Psoas muscle (tissue), 8 donors: Measurements from ENCODE around the gene UHRF2. TPM values are rescaled to one million over a fixed set of nuclear protein-coding genes. Genes with fewer than 3 reads are reported as not detected.
"Not testable (repeated sequence)": the region's sequence is repeated elsewhere in the genome, so short reads cannot be mapped to it uniquely, and the experiment has no call there.

Experiments used
- ATAC-seq, 4 donors: fragments of 200-7000 bp; cut with Tn5 transposase; one replicate each; pipeline ENCODE4 v1.9.1; 2020; ENCODE audit warnings: moderate library complexity in 3 of 4, mild to moderate bottlenecking in 2 of 4
- DNase-seq, 2 donors: peaks; one replicate each; pipeline ENCODE4 v3.0.0-alpha.2; 2020
- H3K27ac ChIP-seq: fragments of 200-600 bp; one replicate; pipeline ENCODE4 v1.8.0; 2022
- H3K27me3 ChIP-seq, 3 donors: fragments of 200-600 bp in 1 of 3; one replicate each; pipeline versions ENCODE4 v1.6.1 to v1.8.0; 2013 to 2022; ENCODE audit warnings: low read length in 2 of 3, mild to moderate bottlenecking in 2 of 3, moderate library complexity in 1 of 3; ENCODE audit not compliant: insufficient read depth in 3 of 3
- H3K36me3 ChIP-seq, 2 donors: fragments of 200-600 bp in 1 of 2; one replicate each; pipeline versions ENCODE4 v1.6.1 to v1.8.0; 2013 to 2022; ENCODE audit warnings: low read depth in 1 of 2, mild to moderate bottlenecking in 1 of 2, moderate library complexity in 1 of 2; ENCODE audit not compliant: insufficient read depth in 1 of 2
- H3K4me1 ChIP-seq: fragments of 200-600 bp; one replicate; pipeline ENCODE4 v1.8.0; 2022
- H3K4me3 ChIP-seq: fragments of 200-600 bp; one replicate; pipeline ENCODE4 v1.8.0; 2022; ENCODE audit warnings: mild to moderate bottlenecking
- H3K9me3 ChIP-seq: fragments of 200-600 bp; one replicate; pipeline ENCODE4 v1.8.0; 2022
- CTCF ChIP-seq: fragments of 200-600 bp; IDR thresholded peaks from one replicate; pipeline ENCODE4 v1.8.0; 2022; ENCODE audit warnings: antibody characterized with exemption
- WGBS, 3 donors: extraction: QIAGEN DNeasy Blood & Tissue Kit; methylation state at CpG; one replicate each; pipeline versions ENCODE4 v1.1.6 to v1.1.7; 2013; 5-methylcytosine and 5-hydroxymethylcytosine counted together
- intact Hi-C, 2 donors: fragments of 100-400 bp; cut with DNase I; formaldehyde crosslinking; loops; one replicate each; pipeline versions ENCODE4 v1.11.0 to v1.14.2; 2022
- polyA plus RNA-seq, 3 donors: library from polyadenylated mRNA; stranded (reverse); fragments of 200-250 nt; gene quantifications; one replicate each; pipeline ENCODE4 v1.2.3, GENCODE V29; 2013
- total RNA-seq, 4 donors: library from RNA; stranded (reverse); fragmentation: NEBNext Ultra II Directional in 2 of 4; extraction: Animal tissue kit (Norgen Biotek cat#: 25700) in 2 of 4; gene quantifications; one replicate each; pipeline versions ENCODE4 v1.2.1 to v1.2.4, GENCODE V29; 2021 to 2023
- donor health status: healthy with polysubstance abuse.
- donor health status: DM: no; HTN: no; CAD: no; lungs with moderate emphysema.
- donor health status: Bipolar disorder and iron deficiency.
- donor health status: healthy.
- donor health status: DM: yes; HTN: yes; CAD: no.
- donor health status: DM: no; HTN: no; CAD: no.
- donor health status: DM: no; HTN: no; CAD: no.
- donor health status: DM: yes; HTN: yes; CAD: no.

Gene UHRF2
- total and polyA plus RNA-seq, 7 donors: 11.2 to 18.2 (median 13.0) TPM

GRCh38 chr9:6538666-6539071, 125.7 kb downstream of the UHRF2 start:
- no peaks in the 10 kb centered on the region for H3K9me3 ChIP-seq
- no peak for TF ChIP-seq CTCF
- H3K4me1 ChIP-seq: no peaks in the 10 kb centered on the region
- ATAC-seq (no peak), DNase-seq (no peak)
- intact Hi-C loops: no loop called here
- no peaks in the 10 kb centered on the region for H3K36me3 ChIP-seq
- no peak overlapping the region for H3K4me3 ChIP-seq
- H3K27me3 ChIP-seq: no peaks in the 10 kb centered on the region
- 47 to 49% (median 47%) methylated on average over 3 of the region's 3 CpGs for WGBS, 3 donors
- H3K27ac ChIP-seq: no peak overlapping the region

- H3K27ac ChIP-seq, H3K27me3 ChIP-seq, DNase-seq, ATAC-seq, H3K4me3 ChIP-seq, H3K36me3 ChIP-seq, H3K4me1 ChIP-seq, intact Hi-C loops, H3K9me3 ChIP-seq: not testable (repeated sequence)
- WGBS, 3 donors: 85 to 87% (median 87%) methylated on average over 5 of the region's 5 CpGs
Observed at GRCh38 chr9:6542617-6543016, 129.6 kb downstream of the UHRF2 start.

GRCh38 chr9:6543204-6543603, 130.2 kb downstream of the UHRF2 start:
- DNase-seq (no peak), ATAC-seq (no peak)
- Histone ChIP-seq H3K4me1 (no peaks in the 10 kb centered on the region), H3K27me3 (no peaks in the 10 kb centered on the region), H3K9me3 (no peaks in the 10 kb centered on the region), H3K27ac (no peak overlapping the region), H3K4me3 (no peak overlapping the region), H3K36me3 (no peaks in the 10 kb centered on the region)
- TF ChIP-seq CTCF: no peak
- intact Hi-C loops: no loop called here
- WGBS, 3 donors: 46 to 52% (median 48%) methylated on average over 6 of the region's 6 CpGs

GRCh38 chr9:6545017-6545691, 132.2 kb downstream of the UHRF2 start:
- WGBS, 3 donors: 91 to 94% (median 92%) methylated on average over 8 of the region's 8 CpGs
- Histone ChIP-seq H3K4me1 (no peaks in the 10 kb centered on the region), H3K27ac (no peak overlapping the region), H3K27me3 (no peaks in the 10 kb centered on the region), H3K9me3 (no peaks in the 10 kb centered on the region), H3K36me3 (no peaks in the 10 kb centered on the region), H3K4me3 (no peak overlapping the region)
- ATAC-seq (no peak), DNase-seq (no peak)
- intact Hi-C loops: no loop called here
- TF ChIP-seq CTCF: no peak

- Histone ChIP-seq H3K9me3 (no peaks in the 10 kb centered on the region), H3K36me3 (no peaks in the 10 kb centered on the region), H3K4me3 (no peak overlapping the region), H3K27ac (no peak overlapping the region), H3K4me1 (no peaks in the 10 kb centered on the region), H3K27me3 (no peaks in the 10 kb centered on the region)
- TF ChIP-seq CTCF: no peak
- 50 to 56% (median 54%) methylated on average over 8 of the region's 8 CpGs for WGBS, 3 donors
- intact Hi-C loops: no loop called here
- no peak for DNase-seq
- no peak for ATAC-seq
Observed at GRCh38 chr9:6549106-6549800, 136.3 kb downstream of the UHRF2 start.
